Activated CD8-positive, alpha-beta memory T cell treated with anti-CD3 and anti-CD28 coated beads for 24 hours (primary cell): Measurements from ENCODE around the gene P4HA2.

Experiments used
- DNase-seq: peaks from one replicate; pipeline ENCODE4 v3.0.0-alpha.2; 2020

Gene P4HA2

GRCh38 chr5:132246806-132247205 is 19.2 kb upstream of the P4HA2 start:
- no peak for DNase-seq

DNA sequence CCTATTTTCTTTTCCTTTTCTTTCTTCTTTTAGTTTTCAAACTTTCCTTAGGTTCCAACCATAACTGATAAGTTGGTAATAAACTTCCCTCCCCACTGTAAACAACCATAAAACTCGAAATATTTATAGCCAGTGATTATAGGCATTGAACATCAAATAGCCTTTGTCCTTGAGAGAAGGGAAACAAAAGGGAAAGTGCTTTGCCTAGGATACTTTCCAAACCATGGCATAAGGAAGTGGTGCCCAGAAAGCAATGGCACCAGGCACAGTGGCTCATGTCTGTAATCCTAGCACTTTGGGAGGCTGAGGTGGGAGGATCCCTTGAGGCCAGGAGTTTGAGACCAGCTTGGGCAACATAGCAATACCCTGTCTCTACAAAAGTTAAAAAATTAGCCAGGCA is 17.9 kb upstream of the P4HA2 start:
- no peak for DNase-seq

DNA sequence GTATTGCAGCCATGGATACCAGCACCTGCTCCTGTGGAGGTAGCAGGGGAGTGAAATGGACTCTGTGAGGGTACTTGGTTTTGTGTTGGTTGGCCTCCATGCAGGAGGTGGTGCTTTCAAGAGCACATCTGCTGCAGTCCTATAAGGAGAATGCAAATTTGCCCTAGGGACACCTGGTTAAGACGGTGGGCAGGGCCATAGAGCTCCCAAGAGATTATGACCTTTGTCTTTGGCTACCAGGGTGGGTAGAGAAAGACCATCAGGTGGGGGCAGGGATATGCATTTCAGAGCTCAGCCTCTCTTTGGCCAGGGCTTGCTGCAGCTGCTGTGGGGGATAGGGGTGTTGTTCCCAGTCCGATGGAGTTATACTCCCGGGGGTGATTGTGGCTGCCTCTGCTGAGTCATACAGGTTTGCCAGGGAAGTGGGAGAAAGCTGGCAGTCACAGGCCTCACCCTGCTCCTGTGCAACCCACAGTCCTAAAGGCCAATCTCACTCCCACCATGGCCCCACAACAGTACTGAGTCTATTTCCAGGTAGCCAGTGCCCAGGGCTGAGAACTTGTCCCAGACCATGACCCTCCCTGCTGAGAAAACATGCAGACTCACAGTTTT is 15.8 kb upstream of the P4HA2 start:
- no peak for DNase-seq

DNA sequence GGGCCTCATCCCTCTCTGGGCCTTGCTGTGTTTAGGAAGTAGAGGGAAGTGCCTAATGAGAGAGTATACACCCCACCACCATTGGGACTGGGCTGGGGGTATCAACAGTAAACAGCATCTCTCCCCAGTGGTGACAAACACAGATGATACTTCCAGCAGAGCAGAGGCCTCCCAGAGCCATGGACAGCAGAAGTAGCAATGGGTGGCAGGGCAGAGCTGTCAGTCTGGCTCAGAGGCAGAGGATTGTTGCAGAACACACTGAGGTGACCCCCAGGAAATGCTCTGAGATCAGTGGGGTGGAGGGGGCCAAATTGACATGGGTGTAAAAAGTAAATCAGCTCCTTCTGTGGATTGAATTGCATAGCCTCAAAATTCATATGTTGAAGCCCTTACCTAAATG is 12.1 kb upstream of the P4HA2 start:
- DNase-seq = peak; percentile 46

DNA sequence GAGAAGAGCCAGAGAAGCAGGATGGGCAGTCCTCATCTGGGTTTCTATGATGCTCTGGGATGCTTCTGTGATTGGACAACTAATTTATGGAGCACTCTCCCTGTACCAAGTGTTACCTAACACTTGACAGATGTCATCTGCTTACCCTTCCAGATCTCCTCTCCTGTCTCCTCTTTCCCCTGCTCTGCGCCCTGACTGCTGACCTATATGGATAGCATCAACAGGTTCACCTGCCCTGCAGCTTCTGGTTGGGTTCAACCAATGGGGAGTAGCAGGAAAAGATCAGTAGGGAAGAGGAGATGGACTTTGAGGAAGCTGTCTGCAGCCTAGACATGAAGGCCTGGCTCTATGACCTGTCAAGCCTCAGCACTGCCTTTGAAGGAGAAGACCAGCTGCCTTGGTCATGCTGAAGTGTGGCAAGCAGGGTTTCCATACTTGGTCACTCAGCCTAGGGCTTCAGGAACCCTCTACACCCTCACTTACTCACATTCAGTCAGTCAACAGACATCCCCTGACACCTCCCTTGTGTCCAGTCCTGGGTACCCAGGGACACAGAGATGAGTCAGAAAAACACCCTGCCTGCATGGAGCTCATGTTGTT is 11.3 kb upstream of the P4HA2 start:
- peak; percentile 53 for DNase-seq

DNA sequence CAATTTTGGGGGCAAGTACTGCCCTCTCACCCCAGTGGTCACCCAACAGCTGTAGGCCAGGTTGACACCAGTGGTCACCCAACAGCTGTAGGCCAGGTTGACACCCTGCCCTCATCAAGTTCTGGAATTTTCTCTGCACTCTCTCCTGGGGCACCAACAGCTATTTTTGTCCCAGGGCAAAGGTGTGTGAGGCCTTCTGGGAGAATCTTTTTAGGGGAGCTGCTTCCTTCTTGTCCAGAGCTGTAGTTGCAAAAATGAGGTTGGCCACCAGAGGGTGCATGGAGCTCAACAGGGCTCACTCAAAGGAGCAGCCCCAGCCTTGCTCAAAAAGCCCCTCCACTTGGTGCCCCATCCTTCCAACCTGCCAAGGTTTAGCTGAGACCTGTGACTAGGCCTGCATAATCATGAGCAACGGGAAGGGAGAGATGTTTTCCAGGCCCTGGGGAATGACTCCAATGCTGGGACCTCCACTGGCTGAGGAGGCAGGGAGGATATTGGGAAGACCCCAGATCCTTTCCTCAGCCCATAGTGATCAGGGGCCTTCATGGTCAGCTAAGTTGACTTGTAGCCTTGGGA is 10.6 kb upstream of the P4HA2 start:
- peak; percentile 94 for DNase-seq

DNA sequence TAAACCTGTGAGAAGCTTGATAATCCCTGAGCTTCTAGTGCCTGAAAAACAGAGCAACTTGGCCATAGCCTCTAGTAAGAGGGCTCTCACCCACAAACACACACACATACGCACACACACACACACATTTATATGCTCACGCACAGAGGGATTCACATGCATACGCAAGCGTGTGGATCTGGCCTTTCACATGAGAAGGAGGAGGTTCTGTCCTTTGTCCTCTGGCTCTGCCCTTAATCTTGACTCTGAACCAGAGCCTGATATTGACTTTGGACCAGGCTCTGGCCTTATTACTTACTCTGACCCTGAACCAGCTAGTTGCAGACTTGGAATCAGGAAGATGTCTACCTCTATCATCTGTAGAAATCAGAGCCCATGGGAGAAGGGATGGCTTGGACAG is 10.0 kb upstream of the P4HA2 start:
- no peak for DNase-seq

GRCh38 chr5:132237141-132237540 is 9.5 kb upstream of the P4HA2 start:
- no peak for DNase-seq

- DNase-seq = no peak
Observed at GRCh38 chr5:132235340-132235739, 7.7 kb upstream of the P4HA2 start.

- no peak for DNase-seq
Observed at GRCh38 chr5:132234684-132235062, 7.0 kb upstream of the P4HA2 start.

- no peak for DNase-seq
Observed at GRCh38 chr5:132233811-132234683, 6.4 kb upstream of the P4HA2 start.

DNA sequence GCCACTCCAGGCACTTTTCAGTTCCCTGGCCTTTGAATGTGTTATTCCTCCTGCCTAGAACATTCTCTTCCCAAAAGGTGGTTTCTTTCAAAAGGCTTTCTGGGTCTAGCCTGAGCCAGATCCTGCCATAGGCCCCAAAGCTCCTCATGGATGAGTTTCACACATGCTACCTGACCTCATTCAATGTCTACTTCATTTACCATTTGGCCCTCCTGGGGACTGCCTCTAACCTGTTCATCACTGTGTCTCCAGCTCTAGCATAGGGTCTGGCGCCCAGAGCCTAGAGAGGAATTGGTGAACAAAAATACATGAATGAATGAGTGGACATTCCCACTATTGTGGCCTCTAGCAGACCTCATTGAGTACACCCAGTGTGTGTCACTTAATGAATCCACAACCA is 5.4 kb upstream of the P4HA2 start:
- DNase-seq = no peak

GRCh38 chr5:132232465-132232864 is 4.8 kb upstream of the P4HA2 start:
- DNase-seq = no peak

GRCh38 chr5:132230871-132231270 is 3.2 kb upstream of the P4HA2 start:
- DNase-seq = no peak

DNA sequence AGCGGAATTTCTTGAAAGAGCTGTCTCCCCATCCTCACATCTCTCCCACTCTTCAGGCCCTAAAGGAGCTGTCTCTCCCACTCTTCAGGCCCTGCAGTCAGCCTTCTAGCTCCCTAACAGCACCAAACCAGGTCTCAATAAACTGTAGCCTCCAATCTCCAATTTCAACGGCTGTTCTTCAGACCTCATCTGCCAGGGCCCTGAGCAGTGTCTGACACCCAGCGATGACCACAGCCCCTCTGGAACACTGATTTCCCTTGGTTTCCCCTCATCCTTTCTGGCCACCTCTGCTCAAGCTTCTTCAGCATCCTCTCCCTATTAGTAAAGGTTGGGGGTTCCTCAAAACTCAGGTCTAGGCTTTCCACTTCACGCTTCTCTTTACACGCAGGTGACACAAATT is 1.6 kb upstream of the P4HA2 start:
- DNase-seq = no peak

DNA sequence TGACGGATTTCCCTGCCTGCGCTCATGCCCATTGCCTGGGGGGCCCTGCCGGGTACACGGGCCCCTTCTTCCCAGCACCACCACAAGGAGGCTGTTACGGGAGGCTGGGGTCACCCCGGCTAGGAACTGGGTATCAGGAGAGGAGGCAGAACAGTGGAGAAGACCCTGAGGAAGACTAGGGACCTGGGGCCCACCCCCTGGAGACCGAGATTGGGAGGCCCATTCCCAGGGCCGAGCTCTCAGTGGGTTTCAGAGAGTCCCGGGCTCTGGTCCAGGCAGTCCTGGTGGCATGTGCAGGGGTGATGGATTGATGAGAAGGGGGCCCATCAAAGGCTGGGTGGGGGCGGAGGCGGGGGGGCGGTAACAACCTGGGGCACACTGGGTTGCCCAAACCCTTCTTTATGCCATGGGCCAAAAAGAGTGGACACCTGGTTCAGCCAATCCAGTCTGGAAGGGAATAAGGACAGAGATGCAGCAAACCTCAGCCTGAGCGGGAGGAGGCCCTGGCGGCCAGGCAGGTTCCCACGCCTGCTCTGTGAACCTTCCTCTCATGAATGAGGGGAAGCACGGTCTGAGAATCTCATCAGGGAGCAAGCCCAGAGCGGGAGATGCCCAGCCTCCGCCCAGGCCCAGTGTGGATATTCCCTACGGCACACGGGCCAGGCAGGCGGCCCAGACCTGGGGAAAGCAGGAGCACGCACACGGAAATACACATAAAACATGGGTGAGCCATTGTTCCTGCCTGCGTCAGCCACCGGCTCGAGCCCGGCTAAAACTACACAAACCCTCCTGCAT is 785 bp upstream of the P4HA2 start:
- DNase-seq = no peak

GRCh38 chr5:132227235-132227484 is 493 bp downstream of the P4HA2 start:
- no peak for DNase-seq

DNA sequence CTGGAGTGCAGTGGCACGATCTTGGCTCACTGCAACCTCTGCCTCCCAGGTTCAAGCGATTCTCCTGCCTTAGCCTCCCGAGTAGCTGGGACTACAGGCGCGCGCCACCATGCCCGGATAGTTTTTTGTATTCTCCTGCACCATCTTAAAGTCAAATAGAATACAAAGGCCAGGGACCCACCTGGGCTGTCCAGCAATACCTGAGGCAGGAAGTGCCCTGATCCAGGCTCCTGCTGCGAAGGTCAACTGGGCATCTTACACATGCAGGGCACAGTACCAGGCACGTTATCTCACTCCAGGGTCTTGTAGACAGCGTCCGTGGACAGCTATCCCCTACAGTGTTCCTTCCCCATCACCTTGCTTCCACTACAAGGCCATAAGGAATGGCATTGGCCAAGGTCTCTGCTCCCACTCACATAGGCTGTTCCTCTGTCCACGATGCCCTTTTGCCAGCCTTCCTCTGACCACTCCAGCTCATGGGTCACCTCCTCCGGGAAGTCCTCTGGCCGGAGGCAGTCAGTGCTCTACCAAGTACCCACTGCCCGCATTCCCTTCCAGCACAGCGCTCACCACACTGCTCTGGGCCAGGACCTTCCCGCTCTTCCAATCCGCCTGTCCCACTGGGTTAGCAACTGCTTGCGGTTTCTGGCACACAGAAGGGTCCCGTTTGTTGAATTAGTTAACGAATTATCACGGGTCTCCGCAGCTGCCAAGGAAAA is 978 bp downstream of the P4HA2 start:
- DNase-seq = no peak

- DNase-seq = no peak
Observed at GRCh38 chr5:132225165-132226032, 2.3 kb downstream of the P4HA2 start.

DNA sequence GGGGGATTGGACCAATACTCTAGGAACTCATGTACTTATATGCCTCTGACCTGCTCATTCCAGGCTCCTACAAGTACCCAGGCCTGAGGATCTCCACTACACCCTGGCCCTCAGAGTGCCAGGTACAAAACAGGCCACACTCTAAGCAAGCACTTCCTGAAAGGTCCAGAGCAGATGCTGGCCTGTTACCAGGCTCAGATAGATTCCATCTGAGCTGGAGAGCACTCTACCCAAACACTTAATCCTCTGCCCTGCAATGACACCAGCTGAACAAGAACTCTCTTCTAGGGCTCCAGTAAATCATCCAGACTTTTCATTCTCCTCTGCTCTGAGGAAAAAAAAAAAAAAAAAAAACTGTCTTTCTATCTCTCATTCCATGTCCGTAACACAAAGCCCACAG is 2.9 kb downstream of the P4HA2 start:
- no peak for DNase-seq

DNA sequence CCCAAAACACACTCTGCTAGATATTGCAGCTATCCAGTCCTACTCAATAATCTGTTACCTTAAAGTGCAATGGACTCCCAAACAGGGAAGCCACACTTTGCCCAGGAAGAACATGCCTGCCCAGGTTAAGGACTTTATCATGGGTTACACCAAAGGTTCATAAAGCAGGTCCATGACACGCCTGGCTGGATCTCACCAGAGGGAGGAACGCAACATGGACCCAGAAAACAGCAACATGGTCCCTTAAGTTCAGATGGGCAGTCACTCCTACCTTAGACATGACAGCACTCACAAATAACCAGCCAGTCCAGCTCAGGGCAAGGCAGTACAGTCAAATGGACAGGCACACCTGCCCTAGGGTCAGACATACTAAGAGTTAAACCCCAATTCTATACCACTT is 3.8 kb downstream of the P4HA2 start:
- no peak for DNase-seq

- no peak for DNase-seq
Observed at GRCh38 chr5:132222649-132223038, 5.0 kb downstream of the P4HA2 start.
